ENCODE measurements around the gene GPR150.
A peak's percentile ranks its signal among the peaks of the same experiment; 100 is the strongest.

GPR150 gene

DNA sequence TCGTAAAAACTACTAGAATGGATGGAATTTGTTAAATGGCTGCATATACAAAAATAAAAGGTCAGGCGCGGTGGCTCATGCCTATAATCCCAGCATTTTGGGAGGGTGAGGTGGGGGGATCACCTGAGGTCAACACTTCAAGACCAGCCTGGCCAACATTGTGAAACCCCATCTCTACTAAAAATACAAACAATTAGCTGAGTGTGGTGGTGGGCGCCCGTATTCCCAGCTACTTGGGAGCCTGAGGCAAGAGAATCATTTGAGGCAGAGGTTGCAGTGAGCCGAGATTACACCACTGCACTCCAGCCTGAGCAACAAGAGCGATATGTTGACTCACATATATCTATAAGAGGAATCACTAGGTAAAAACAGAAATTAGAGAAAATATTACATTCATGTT is 9.3 kb upstream of the GPR150 start:
- no peaks in the 10 kb centered on the region for H3K4me1 ChIP-seq (ENCODE audit: control insufficient read depth, low read depth, low read length)
- no peak overlapping the region for H3K9ac ChIP-seq (ENCODE audit: low read length)
- no peaks in the 10 kb centered on the region for H3K36me3 ChIP-seq (ENCODE audit: control insufficient read depth, low read depth, low read length)
- H3K27ac ChIP-seq (ENCODE audit: low read length): no peak overlapping the region
- H3K27me3 ChIP-seq (ENCODE audit: control insufficient read depth, insufficient read depth, low read length): no peaks in the 10 kb centered on the region
- H3K9me3 ChIP-seq (ENCODE audit: control insufficient read depth, low read depth, low read length): peaks cover 6% of the 10 kb centered on the region
- no peak overlapping the region for H3K4me3 ChIP-seq (ENCODE audit: low read length)

DNA sequence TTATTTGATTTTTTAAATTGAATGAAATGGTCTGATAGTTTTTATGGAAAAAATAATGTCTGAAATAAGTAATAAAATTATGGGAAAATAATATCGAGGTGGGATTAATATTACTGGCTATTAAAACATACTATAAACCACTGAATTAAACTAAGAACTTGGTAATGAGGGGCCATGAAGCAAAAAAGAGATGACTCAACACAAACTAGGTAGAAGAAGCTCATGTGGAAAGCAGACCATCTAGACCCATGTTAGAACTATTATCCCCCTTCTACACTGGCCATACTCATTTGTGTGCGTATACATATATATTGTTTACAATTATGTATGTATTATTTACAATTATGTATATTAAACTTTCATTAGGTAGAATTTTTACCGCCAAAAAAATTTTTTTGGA is 8.5 kb upstream of the GPR150 start:
- no peaks in the 10 kb centered on the region for H3K36me3 ChIP-seq (ENCODE audit: control insufficient read depth, low read depth, low read length)
- peaks cover 6% of the 10 kb centered on the region for H3K9me3 ChIP-seq (ENCODE audit: control insufficient read depth, low read depth, low read length)
- no peak overlapping the region for H3K27ac ChIP-seq (ENCODE audit: low read length)
- H3K4me1 ChIP-seq (ENCODE audit: control insufficient read depth, low read depth, low read length): no peaks in the 10 kb centered on the region
- no peak overlapping the region for H3K9ac ChIP-seq (ENCODE audit: low read length)
- H3K4me3 ChIP-seq (ENCODE audit: low read length): no peak overlapping the region
- H3K27me3 ChIP-seq (ENCODE audit: control insufficient read depth, insufficient read depth, low read length): no peaks in the 10 kb centered on the region

DNA sequence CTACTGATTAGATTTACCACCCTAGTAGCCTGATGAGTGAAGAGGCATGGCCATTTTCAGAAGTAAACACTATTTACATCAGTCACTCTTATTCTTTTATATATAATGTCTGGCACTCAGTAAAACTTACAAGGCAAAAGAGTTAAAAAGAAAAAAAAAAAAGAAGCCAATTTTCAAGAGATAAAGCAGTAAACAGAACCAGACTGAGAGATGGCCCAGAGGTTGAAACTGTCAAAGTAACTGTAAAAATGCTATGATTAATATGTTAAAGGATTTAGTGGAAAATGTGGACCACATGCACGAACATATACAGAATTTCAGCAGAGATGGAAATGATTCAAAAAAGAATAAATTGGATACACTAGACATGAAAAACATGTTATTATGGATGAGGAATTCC is 6.4 kb upstream of the GPR150 start:
- H3K36me3 ChIP-seq (ENCODE audit: control insufficient read depth, low read depth, low read length): no peaks in the 10 kb centered on the region
- no peak overlapping the region for H3K27ac ChIP-seq (ENCODE audit: low read length)
- H3K4me1 ChIP-seq (ENCODE audit: control insufficient read depth, low read depth, low read length): no peaks in the 10 kb centered on the region
- peaks cover 6% of the 10 kb centered on the region for H3K9me3 ChIP-seq (ENCODE audit: control insufficient read depth, low read depth, low read length)
- no peak overlapping the region for H3K4me3 ChIP-seq (ENCODE audit: low read length)
- H3K27me3 ChIP-seq (ENCODE audit: control insufficient read depth, insufficient read depth, low read length): peaks cover 4% of the 10 kb centered on the region
- no peak overlapping the region for H3K9ac ChIP-seq (ENCODE audit: low read length)

DNA sequence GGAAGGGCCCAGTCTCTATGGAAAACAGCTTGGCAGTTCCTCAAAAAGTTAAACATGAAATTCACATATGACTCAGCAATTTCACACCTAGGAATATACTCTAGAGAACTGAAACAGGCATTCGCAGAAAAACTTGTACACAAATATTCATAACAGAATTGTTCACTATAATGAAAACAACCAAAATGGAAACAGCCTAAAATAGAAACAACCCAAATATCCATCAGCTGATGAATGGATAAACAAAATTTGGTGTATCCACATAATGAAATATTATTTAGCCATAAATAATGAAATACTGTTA is 4.8 kb upstream of the GPR150 start:
- Histone ChIP-seq H3K4me1 (ENCODE audit: control insufficient read depth, low read depth, low read length) (peaks cover 4% of the 10 kb centered on the region), H3K4me3 (ENCODE audit: low read length) (no peak overlapping the region), H3K36me3 (ENCODE audit: control insufficient read depth, low read depth, low read length) (no peaks in the 10 kb centered on the region), H3K9ac (ENCODE audit: low read length) (no peak overlapping the region), H3K27ac (ENCODE audit: low read length) (no peak overlapping the region), H3K27me3 (ENCODE audit: control insufficient read depth, insufficient read depth, low read length) (peaks cover 20% of the 10 kb centered on the region), H3K9me3 (ENCODE audit: control insufficient read depth, low read depth, low read length) (peaks cover 6% of the 10 kb centered on the region)

DNA sequence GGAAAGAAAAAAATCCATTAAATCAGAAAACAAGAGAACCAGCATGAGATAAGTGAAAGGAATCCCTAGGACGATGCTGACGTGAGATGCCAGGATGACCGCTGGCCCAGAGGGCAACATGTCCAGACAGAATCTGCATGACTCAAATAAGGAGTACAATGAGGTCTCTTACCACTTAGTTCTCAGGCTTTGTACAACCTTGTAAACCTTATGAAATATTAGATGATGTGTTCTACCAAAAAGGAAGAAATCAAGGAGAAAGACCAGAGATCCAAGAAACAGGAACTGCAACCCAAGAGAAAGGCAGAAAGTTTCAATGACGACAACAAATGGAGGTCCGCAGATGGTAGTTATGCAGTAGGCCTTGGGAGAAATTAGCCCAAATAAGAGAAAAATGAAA is 2.8 kb upstream of the GPR150 start:
- Histone ChIP-seq H3K9me3 (ENCODE audit: control insufficient read depth, low read depth, low read length) (peaks cover 6% of the 10 kb centered on the region), H3K4me1 (ENCODE audit: control insufficient read depth, low read depth, low read length) (peaks cover 8% of the 10 kb centered on the region), H3K27ac (ENCODE audit: low read length) (no peak overlapping the region), H3K27me3 (ENCODE audit: control insufficient read depth, insufficient read depth, low read length) (peaks cover 38% of the 10 kb centered on the region), H3K4me3 (ENCODE audit: low read length) (no peak overlapping the region), H3K9ac (ENCODE audit: low read length) (no peak overlapping the region), H3K36me3 (ENCODE audit: control insufficient read depth, low read depth, low read length) (no peaks in the 10 kb centered on the region)

DNA sequence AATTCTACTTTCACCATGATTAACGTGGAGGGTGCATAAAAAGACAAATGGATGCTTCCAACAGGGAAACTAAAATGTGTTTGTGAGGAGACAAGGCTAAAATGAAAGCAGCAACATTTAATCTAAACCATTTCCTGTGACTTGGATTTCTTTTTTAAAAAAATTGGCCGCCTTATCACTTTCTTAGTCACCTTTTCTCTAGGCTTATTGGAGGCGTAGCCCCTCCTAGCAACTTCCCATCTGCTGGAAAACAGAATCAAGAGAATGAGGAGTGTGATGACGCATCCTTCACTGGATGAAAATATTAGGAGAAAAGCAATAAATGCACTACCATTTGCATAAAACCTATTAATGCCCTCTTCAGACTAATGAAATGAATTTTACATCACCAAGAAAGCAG is 791 bp upstream of the GPR150 start:
- no peak overlapping the region for H3K9ac ChIP-seq (ENCODE audit: low read length)
- peaks cover 8% of the 10 kb centered on the region for H3K4me1 ChIP-seq (ENCODE audit: control insufficient read depth, low read depth, low read length)
- H3K27me3 ChIP-seq (ENCODE audit: control insufficient read depth, insufficient read depth, low read length): peaks cover 53% of the 10 kb centered on the region
- H3K9me3 ChIP-seq (ENCODE audit: control insufficient read depth, low read depth, low read length): no peaks in the 10 kb centered on the region
- no peaks in the 10 kb centered on the region for H3K36me3 ChIP-seq (ENCODE audit: control insufficient read depth, low read depth, low read length)
- H3K27ac ChIP-seq (ENCODE audit: low read length): no peak overlapping the region
- no peak overlapping the region for H3K4me3 ChIP-seq (ENCODE audit: low read length)

DNA sequence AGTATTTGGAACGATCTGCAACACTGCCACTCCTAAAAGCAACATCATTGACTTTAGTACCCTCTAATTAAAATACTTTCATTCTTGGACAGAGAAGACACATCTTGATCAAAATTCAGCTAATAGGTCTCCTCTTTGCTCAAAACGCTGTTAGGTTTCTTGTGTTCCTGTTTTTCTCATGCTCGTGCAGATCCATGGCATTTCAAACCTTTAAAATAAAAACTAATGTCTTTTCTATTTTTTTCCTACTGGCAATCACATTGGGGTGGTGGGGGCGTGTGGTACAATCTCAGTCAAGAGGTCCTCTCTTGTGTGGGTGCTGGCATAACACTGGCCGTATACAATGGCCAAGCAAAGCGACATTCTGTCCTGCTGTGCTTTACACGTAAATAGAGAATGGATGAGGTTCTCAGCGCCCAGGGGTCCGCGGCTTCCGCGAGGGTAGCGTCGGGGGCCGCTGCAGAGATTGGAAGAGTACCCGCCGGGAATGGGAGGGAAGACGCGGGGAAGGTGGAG is 315 bp upstream of the GPR150 start:
- H3K4me3 ChIP-seq (ENCODE audit: low read length): peak overlapping the region; percentile 52
- H3K9ac ChIP-seq (ENCODE audit: low read length): no peak overlapping the region

DNA sequence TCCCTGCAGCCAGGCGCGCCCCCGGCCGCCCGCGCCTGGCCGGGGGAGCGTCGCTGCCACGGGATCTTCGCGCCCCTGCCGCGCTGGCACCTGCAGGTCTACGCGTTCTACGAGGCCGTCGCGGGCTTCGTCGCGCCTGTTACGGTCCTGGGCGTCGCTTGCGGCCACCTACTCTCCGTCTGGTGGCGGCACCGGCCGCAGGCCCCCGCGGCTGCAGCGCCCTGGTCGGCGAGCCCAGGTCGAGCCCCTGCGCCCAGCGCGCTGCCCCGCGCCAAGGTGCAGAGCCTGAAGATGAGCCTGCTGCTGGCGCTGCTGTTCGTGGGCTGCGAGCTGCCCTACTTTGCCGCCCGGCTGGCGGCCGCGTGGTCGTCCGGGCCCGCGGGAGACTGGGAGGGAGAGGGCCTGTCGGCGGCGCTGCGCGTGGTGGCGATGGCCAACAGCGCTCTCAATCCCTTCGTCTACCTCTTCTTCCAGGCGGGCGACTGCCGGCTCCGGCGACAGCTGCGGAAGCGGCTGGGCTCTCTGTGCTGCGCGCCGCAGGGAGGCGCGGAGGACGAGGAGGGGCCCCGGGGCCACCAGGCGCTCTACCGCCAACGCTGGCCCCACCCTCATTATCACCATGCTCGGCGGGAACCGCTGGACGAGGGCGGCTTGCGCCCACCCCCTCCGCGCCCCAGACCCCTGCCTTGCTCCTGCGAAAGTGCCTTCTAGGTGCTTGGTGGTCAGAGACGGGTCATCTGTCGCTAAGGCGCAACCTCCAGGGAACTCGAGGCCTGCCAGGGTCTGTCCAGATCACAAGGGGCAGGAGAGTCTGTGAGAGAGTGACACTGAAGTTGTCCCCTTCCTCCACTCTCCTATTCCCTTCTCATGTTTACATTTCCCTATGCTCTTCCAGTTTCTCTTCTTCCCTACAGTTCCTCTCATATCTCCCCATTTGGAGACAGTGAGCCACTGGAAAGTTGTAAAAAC is 1.3 kb downstream of the GPR150 start:
- no peaks in the 10 kb centered on the region for H3K9me3 ChIP-seq (ENCODE audit: control insufficient read depth, low read depth, low read length)
- H3K4me3 ChIP-seq (ENCODE audit: low read length): peak overlapping the region; percentile 50
- no peak overlapping the region for H3K9ac ChIP-seq (ENCODE audit: low read length)
- peaks cover 53% of the 10 kb centered on the region for H3K27me3 ChIP-seq (ENCODE audit: control insufficient read depth, insufficient read depth, low read length)
- no peak overlapping the region for H3K27ac ChIP-seq (ENCODE audit: low read length)
- H3K36me3 ChIP-seq (ENCODE audit: control insufficient read depth, low read depth, low read length): no peaks in the 10 kb centered on the region
- H3K4me1 ChIP-seq (ENCODE audit: control insufficient read depth, low read depth, low read length): peaks cover 8% of the 10 kb centered on the region

More for the DNA sequence above, 315 bp upstream of the GPR150 start:
- no peak overlapping the region for H3K27ac ChIP-seq (ENCODE audit: low read length)
- peaks cover 8% of the 10 kb centered on the region for H3K4me1 ChIP-seq (ENCODE audit: control insufficient read depth, low read depth, low read length)
- H3K27me3 ChIP-seq (ENCODE audit: control insufficient read depth, insufficient read depth, low read length): peaks cover 53% of the 10 kb centered on the region
- H3K9me3 ChIP-seq (ENCODE audit: control insufficient read depth, low read depth, low read length): no peaks in the 10 kb centered on the region
- no peaks in the 10 kb centered on the region for H3K36me3 ChIP-seq (ENCODE audit: control insufficient read depth, low read depth, low read length)

DNA sequence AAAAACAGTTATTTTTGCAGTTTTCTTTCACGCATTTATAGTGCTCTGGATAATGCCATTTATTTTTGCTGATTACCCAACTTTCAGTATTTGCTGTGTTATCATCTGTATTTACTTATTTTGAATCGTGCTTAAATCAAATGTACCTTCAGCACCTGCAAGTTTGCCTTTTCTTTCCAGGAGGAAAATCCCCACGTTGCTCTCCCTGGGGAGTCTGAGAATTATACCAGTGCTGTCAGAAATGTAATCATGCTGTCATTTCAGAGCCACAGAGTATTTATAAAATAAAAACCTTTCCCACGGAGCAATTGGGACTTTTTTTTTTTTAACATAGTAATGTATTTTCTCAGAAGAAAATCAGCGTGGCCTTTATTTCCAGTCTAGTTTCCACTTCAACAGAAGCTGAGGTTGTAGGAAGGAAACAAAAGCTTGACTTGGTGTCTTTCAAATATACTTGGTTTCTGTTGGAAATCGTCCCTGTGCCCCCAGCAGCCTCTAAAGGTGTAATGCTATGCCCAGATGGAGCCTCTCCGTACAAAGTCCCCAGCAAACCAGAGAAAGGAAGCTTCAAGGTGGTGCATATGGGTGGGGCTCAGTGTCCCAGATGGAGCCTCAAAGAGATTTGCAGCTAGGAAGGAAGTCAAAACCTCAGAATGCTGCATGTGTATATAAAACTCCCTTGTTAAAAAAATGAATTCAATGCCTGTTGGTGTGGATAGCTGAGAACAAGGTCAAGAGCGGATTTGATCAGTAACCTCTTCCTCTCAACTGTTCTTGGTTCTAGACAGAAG is 2.1 kb downstream of the GPR150 start:
- H3K9me3 ChIP-seq (ENCODE audit: control insufficient read depth, low read depth, low read length): no peaks in the 10 kb centered on the region
- no peak overlapping the region for H3K9ac ChIP-seq (ENCODE audit: low read length)
- no peak overlapping the region for H3K27ac ChIP-seq (ENCODE audit: low read length)
- H3K4me3 ChIP-seq (ENCODE audit: low read length): peak overlapping the region; percentile 50
- H3K4me1 ChIP-seq (ENCODE audit: control insufficient read depth, low read depth, low read length): peaks cover 8% of the 10 kb centered on the region
- H3K36me3 ChIP-seq (ENCODE audit: control insufficient read depth, low read depth, low read length): no peaks in the 10 kb centered on the region
- H3K27me3 ChIP-seq (ENCODE audit: control insufficient read depth, insufficient read depth, low read length): peaks cover 53% of the 10 kb centered on the region

DNA sequence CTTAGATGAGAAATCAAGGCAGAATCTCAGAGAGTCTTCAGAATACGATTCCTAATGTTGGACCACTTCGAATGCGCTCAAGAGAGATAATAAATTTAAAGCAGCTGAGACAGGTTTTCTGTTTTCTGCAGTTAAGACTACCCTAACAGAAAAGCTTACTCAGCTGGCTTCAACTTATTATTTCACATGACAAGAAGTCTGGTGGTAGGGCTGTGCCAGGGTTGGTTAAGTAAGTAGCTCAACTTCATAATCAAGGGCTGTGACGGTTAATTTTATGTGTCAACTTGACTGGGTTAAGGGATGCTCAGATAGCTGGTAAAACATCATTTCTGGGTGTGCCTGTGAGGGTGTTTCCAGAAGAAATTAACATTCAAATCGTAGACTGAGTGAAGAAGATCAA is 3.8 kb downstream of the GPR150 start:
- H3K9ac ChIP-seq (ENCODE audit: low read length): no peak overlapping the region
- H3K4me1 ChIP-seq (ENCODE audit: control insufficient read depth, low read depth, low read length): peaks cover 8% of the 10 kb centered on the region

DNA sequence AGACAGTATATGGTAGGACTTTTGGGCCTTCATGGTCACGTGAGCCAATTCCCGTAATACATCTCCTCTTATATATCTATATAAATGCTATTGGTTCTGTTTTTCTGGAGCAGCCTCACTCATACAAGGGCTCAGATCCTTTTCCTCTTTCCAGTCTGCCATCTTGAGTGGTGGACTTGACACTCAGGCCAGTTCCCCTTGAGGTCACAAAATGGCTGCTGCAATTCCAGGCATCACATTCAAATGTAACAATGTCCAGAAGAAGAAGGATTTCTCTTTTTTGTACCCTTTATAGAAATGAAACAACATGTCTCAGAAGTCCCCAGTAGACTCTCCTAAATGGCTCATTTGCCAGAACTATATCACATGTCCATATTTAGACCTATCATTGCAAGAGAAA is 4.5 kb downstream of the GPR150 start:
- H3K4me1 ChIP-seq (ENCODE audit: control insufficient read depth, low read depth, low read length): peaks cover 8% of the 10 kb centered on the region

More for the DNA sequence above, 3.8 kb downstream of the GPR150 start:
- Histone ChIP-seq H3K27ac (ENCODE audit: low read length) (no peak overlapping the region), H3K36me3 (ENCODE audit: control insufficient read depth, low read depth, low read length) (no peaks in the 10 kb centered on the region), H3K4me3 (ENCODE audit: low read length) (no peak overlapping the region), H3K27me3 (ENCODE audit: control insufficient read depth, insufficient read depth, low read length) (peaks cover 47% of the 10 kb centered on the region), H3K9me3 (ENCODE audit: control insufficient read depth, low read depth, low read length) (peaks cover 6% of the 10 kb centered on the region)

More for the DNA sequence above, 4.5 kb downstream of the GPR150 start:
- Histone ChIP-seq H3K9me3 (ENCODE audit: control insufficient read depth, low read depth, low read length) (peaks cover 11% of the 10 kb centered on the region), H3K4me3 (ENCODE audit: low read length) (no peak overlapping the region), H3K27ac (ENCODE audit: low read length) (no peak overlapping the region), H3K36me3 (ENCODE audit: control insufficient read depth, low read depth, low read length) (no peaks in the 10 kb centered on the region), H3K27me3 (ENCODE audit: control insufficient read depth, insufficient read depth, low read length) (peaks cover 40% of the 10 kb centered on the region), H3K9ac (ENCODE audit: low read length) (no peak overlapping the region)
